GM23248 (cell line): ENCODE results near the gene H6PD.

ENCODE experiments used
- EZH2 ChIP-seq: fragments of 200-600 bp; sonication (generic); IDR thresholded peaks from 2 replicates; pipeline ENCODE4 v1.6.1; 2018; ENCODE audit warnings: antibody characterized with exemption, mild to moderate bottlenecking; ENCODE audit not compliant: insufficient read depth, poor library complexity, severe bottlenecking
- EZH2phosphoT487 ChIP-seq: fragments of 200-600 bp; sonication (generic); IDR thresholded peaks from 2 replicates; pipeline ENCODE4 v1.6.1; 2018; ENCODE audit warnings: antibody characterized with exemption, moderate library complexity, mild to moderate bottlenecking, low read depth; ENCODE audit not compliant: insufficient read depth

DNA sequence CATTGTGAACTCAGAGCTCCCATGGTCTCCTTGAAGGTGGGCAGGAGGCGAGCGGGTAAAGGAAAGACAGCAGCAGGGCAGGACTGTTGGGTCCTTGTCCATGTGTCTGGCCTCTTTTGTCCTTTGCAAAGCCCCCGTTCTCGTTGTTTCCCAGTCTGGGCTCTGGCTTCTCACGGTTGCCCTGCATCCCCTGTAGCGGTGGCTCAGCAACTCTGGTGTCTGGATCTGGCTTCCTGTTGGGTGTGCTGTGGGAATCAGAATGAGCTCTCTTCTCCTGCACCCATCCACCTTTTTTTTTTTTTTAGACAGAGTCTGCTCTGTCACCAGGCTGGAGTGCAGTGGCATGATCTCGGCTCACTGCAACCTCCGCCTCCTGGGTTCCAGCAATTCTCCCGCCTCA is 11.1 kb downstream of the H6PD start:
- TF ChIP-seq EZH2 (no peak), EZH2phosphoT487 (no peak)
